Muscle of arm (tissue), 12 donors: ENCODE data around the gene ALMS1. TPM values are rescaled to one million over a fixed set of nuclear protein-coding genes. Genes with fewer than 3 reads are reported as not detected.

ENCODE experiments used
- polyA plus RNA-seq, 12 donors: library from polyadenylated mRNA; unstranded; fragments of 120-200 nt; gene quantifications; one replicate each; pipeline ENCODE4 v1.2.1, GENCODE V29; 2013; ENCODE audit not compliant: insufficient read length in 12 of 12

ALMS1 gene
- polyA plus RNA-seq, 12 donors = 15.2 to 58.4 (median 18.8) TPM; not detected in 1

Other genes starting within 250 kb of the ALMS1 start
- gene NOTO, start 183.3 kb upstream of the ALMS1 start, polyA plus RNA-seq = under 1 TPM in 3 of 12 donors, not detected in 9; 0.06 to 0.08 (median 0.07) TPM
- gene SMYD5, start 171.6 kb upstream of the ALMS1 start, polyA plus RNA-seq = 10 to 100 TPM in 11 of 12 donors, not detected in 1; 25.3 to 44.6 (median 30.2) TPM
- gene PRADC1, start 152.6 kb upstream of the ALMS1 start, polyA plus RNA-seq = 10 to 100 TPM in 11 of 12 donors, not detected in 1; 15.9 to 32.8 (median 26.7) TPM
- gene CCT7, start 151.5 kb upstream of the ALMS1 start, polyA plus RNA-seq = 100 to 1,000 TPM in 11 of 12 donors, not detected in 1; 167 to 224 (median 189) TPM
- gene FBXO41, start 101.4 kb upstream of the ALMS1 start, polyA plus RNA-seq = 1 to 10 TPM in 1 of 12 donors, under 1 TPM in 9, not detected in 2; 0.12 to 2.0 (median 0.25) TPM
- under 1 TPM in 1 of 12 donors, not detected in 11; 0.11 TPM for gene EGR4, start 92.3 kb upstream of the ALMS1 start, polyA plus RNA-seq